Measurements from ENCODE around the gene DCAF12. TPM values are rescaled to one million over a fixed set of nuclear protein-coding genes. Genes with fewer than 3 reads are reported as not detected.

The DCAF12 gene
- total RNA-seq (18.6 TPM), polyA plus RNA-seq (17.9 TPM)
- long read RNA-seq, donor 1, partial matches to known transcripts, result 0 of 2 reads
- long read RNA-seq, donor 1, other reads (novel, unspliced or antisense), result 0 of 2 reads
- long read RNA-seq, donor 2, result 0 reads
- long read RNA-seq, donor 3, transcript DCAF12-201 (9 exons, 3,667 nt), result major isoform, 21 of 21 reads
- long read RNA-seq, donor 3, partial matches to known transcripts, result 0 of 21 reads
- long read RNA-seq, donor 3, other reads (novel, unspliced or antisense), result 0 of 21 reads
- long read RNA-seq, donor 4, partial matches to known transcripts, result 0 of 4 reads
- long read RNA-seq, donor 4, other reads (novel, unspliced or antisense), result 0 of 4 reads
- long read RNA-seq, donor 5, transcript DCAF12-201 (9 exons, 3,667 nt), result major isoform, 19 of 19 reads
- long read RNA-seq, donor 5, partial matches to known transcripts, result 0 of 19 reads
- long read RNA-seq, donor 5, other reads (novel, unspliced or antisense), result 0 of 19 reads
- long read RNA-seq, donor 6, transcript DCAF12-201 (9 exons, 3,667 nt), result major isoform, 8 of 8 reads
- long read RNA-seq, donor 6, partial matches to known transcripts, result 0 of 8 reads
- long read RNA-seq, donor 6, other reads (novel, unspliced or antisense), result 0 of 8 reads
- long read RNA-seq, donor 7, transcript DCAF12-201 (9 exons, 3,667 nt), result major isoform, 12 of 12 reads
- long read RNA-seq, donor 7, partial matches to known transcripts, result 0 of 12 reads
- long read RNA-seq, donor 7, other reads (novel, unspliced or antisense), result 0 of 12 reads
- long read RNA-seq, donor 8, transcript DCAF12-201 (9 exons, 3,667 nt), result major isoform, 5 of 5 reads
- long read RNA-seq, donor 8, partial matches to known transcripts, result 0 of 5 reads
- long read RNA-seq, donor 8, other reads (novel, unspliced or antisense), result 0 of 5 reads
- long read RNA-seq, donor 9, transcript DCAF12-201 (9 exons, 3,667 nt), result major isoform, 8 of 8 reads
- long read RNA-seq, donor 9, partial matches to known transcripts, result 0 of 8 reads
- long read RNA-seq, donor 9, other reads (novel, unspliced or antisense), result 0 of 8 reads
- long read RNA-seq, donor 10, transcript DCAF12-201 (9 exons, 3,667 nt), result major isoform, 12 of 17 reads
- long read RNA-seq, donor 10, partial matches to known transcripts, result 5 of 17 reads
- long read RNA-seq, donor 10, other reads (novel, unspliced or antisense), result 0 of 17 reads

- WGBS, result under 1% methylated on average over 67 of the region's 67 CpGs
- peak within 1 kb of the TSS; percentile 93 to 94 for H3K27ac ChIP-seq (ENCODE audit: low read depth in 1 of 2, low read length in 1 of 2)
- H3K9me3 ChIP-seq (ENCODE audit: control insufficient read depth in 2 of 2, insufficient read depth in 1 of 2, low read length in 1 of 2), result peaks cover 0 to 3% of the 10 kb centered on the region in 2 donors
- DNase-seq (ENCODE audit: low read depth in 6 of 9, low spot score in 9 of 9), result peak; percentile 84 to 96 (median 90)
- H3K36me3 ChIP-seq (ENCODE audit: control insufficient read depth in 2 of 2, insufficient read depth in 2 of 2, low read length in 1 of 2), result peaks cover 11 to 29% of the 10 kb centered on the region in 2 donors
- peak within 1 kb of the TSS; percentile 99 for H3K4me3 ChIP-seq (ENCODE audit: low read length in 2 of 2)
- H3K4me1 ChIP-seq (ENCODE audit: control insufficient read depth in 2 of 2, insufficient read depth in 2 of 2, low read length in 2 of 2), result peaks cover 11 to 20% of the 10 kb centered on the region in 2 donors
- H3K27me3 ChIP-seq (ENCODE audit: control insufficient read depth in 2 of 2, insufficient read depth in 1 of 2, low read length in 1 of 2), result no peaks in the 10 kb centered on the region
Measured at GRCh38 chr9:34126207-34127034, at the start of gene DCAF12. TSS of gene DCAF12 (minus strand) at chr9:34126698. CDS start at chr9:34126431, 267 bp downstream.

- Histone ChIP-seq H3K4me1 (ENCODE audit: control insufficient read depth in 2 of 2, insufficient read depth in 2 of 2, low read length in 2 of 2) (peaks cover 3 to 18% of the 10 kb centered on the region in 2 donors), H3K4me3 (ENCODE audit: low read length in 2 of 2) (no peak overlapping the region), H3K27ac (ENCODE audit: low read depth in 1 of 2, low read length in 1 of 2) (no peak overlapping the region), H3K27me3 (ENCODE audit: control insufficient read depth in 2 of 2, insufficient read depth in 1 of 2, low read length in 1 of 2) (no peaks in the 10 kb centered on the region), H3K36me3 (ENCODE audit: control insufficient read depth in 2 of 2, insufficient read depth in 2 of 2, low read length in 1 of 2) (no peaks in the 10 kb centered on the region), H3K9me3 (ENCODE audit: control insufficient read depth in 2 of 2, insufficient read depth in 1 of 2, low read length in 1 of 2) (no peaks in the 10 kb centered on the region)
- 83% methylated on average over 3 of the region's 3 CpGs for WGBS
- no peak for DNase-seq (ENCODE audit: low read depth in 6 of 9, low spot score in 9 of 9)
Measured at GRCh38 chr9:34176089-34176488, 49.6 kb upstream of the DCAF12 start.

DNA sequence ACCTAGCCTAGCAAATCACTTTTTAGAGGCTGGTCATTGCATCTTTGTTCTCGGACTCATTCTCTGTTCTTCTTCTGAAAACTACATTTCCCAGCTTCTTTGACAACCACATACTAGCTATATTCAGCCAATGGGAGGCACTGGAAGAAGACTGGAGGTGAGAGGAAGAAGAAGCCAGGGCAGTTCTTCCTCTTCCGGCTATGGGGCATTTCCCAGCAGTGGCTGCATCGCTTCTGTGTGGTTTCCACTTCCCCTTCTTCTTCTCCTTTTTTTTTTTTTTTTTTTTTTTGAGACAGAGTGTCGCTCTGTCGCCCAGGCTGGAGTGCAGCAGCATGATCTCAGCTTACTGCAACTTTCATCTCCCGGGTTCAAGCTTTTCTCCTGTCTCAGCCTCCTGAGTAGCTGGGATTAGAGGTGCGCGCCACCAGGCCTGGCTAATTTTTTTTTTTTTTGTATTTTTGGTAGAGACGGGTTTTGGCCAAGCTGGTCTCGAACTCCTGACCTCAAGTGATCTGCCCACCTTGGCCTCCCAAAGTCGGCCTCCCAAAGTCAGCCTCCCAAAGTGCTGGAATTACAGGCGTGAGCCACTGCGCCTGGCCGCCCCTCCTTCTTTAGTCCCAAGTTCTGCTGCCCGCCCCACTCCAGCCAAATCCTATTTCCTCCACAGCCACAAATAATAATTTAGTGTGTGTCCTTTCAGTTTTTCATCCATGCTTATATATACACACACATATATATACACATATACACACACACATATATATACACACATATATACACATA lies 45.4 kb upstream of the DCAF12 start:
- WGBS, result 65% methylated on average over 15 of the region's 15 CpGs
- peak in 6 of 9 donors; percentile 24 to 75 (median 50) for DNase-seq (ENCODE audit: low read depth in 6 of 9, low spot score in 9 of 9)
- no peak overlapping the region for H3K27ac ChIP-seq (ENCODE audit: low read depth in 1 of 2, low read length in 1 of 2)

DNA sequence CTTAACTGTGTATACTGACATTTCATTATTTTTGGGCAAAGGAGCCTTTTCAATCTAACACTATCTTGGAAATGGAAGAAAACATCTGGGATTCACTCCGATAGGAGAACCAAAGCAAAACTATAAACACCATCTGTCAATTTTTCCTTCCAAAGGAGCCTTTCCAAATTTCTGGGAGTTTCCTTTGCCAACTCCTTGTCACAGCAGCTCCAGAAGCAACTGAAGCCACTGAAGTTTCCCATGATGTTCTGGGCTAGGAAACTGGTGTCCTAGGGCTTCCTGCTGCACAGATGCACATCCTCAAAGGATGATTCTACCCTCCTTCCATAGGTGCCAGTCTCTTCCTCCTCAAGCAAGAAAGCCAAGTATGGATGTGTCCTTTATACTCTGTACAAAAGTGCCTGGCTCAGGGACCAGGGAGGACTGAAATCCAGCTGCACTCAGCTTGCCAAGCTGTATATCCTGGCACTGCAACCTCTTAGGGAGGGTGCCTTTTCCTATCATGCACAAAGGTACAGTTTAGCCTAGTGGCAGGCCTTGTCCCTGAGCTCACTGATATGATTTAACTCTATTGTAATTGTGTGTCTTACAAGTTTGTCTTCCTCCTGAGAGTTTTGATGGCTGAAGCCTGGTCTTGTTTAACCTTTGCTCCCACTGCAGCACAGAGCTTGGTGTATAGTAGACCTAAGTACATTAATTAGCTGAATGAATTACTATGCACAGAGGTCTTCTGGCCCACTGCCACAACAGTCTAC lies 43.9 kb upstream of the DCAF12 start:
- Histone ChIP-seq H3K9me3 (ENCODE audit: control insufficient read depth in 2 of 2, insufficient read depth in 1 of 2, low read length in 1 of 2) (no peaks in the 10 kb centered on the region), H3K4me3 (ENCODE audit: low read length in 2 of 2) (no peak overlapping the region), H3K27me3 (ENCODE audit: control insufficient read depth in 2 of 2, insufficient read depth in 1 of 2, low read length in 1 of 2) (no peaks in the 10 kb centered on the region), H3K4me1 (ENCODE audit: control insufficient read depth in 2 of 2, insufficient read depth in 2 of 2, low read length in 2 of 2) (peaks cover 0 to 4% of the 10 kb centered on the region in 2 donors), H3K36me3 (ENCODE audit: control insufficient read depth in 2 of 2, insufficient read depth in 2 of 2, low read length in 1 of 2) (no peaks in the 10 kb centered on the region), H3K27ac (ENCODE audit: low read depth in 1 of 2, low read length in 1 of 2) (no peak overlapping the region)
- WGBS, result 95% methylated on average over 1 of the region's 1 CpG
- DNase-seq (ENCODE audit: low read depth in 6 of 9, low spot score in 9 of 9), result no peak

More for the DNA sequence above, 45.4 kb upstream of the DCAF12 start:
- H3K4me3 ChIP-seq (ENCODE audit: low read length in 2 of 2), result no peak overlapping the region
- H3K4me1 ChIP-seq (ENCODE audit: control insufficient read depth in 2 of 2, insufficient read depth in 2 of 2, low read length in 2 of 2), result peaks cover 0 to 4% of the 10 kb centered on the region in 2 donors
- no peaks in the 10 kb centered on the region for H3K36me3 ChIP-seq (ENCODE audit: control insufficient read depth in 2 of 2, insufficient read depth in 2 of 2, low read length in 1 of 2)
- no peaks in the 10 kb centered on the region for H3K27me3 ChIP-seq (ENCODE audit: control insufficient read depth in 2 of 2, insufficient read depth in 1 of 2, low read length in 1 of 2)
- H3K9me3 ChIP-seq (ENCODE audit: control insufficient read depth in 2 of 2, insufficient read depth in 1 of 2, low read length in 1 of 2), result no peaks in the 10 kb centered on the region

DNA sequence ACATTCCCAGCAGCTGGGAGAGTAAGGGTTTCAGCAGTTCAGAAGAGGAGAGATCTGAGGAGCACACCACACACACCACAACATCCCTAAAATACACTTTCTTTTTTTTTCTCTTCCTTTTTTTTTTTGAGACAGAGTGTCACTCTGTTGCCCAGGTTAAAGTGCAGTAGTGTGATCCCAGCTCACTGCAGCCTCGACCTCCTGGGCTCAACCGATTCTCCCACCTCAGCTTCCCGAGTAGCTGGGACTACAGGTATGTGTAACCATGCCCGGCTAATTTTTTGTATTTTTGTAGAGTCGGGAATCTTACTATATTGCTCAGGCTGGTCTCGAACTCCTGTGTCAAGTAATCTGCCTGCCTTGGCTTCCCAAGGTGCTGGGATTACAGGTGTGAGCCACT lies 42.6 kb upstream of the DCAF12 start:
- Histone ChIP-seq H3K27me3 (ENCODE audit: control insufficient read depth in 2 of 2, insufficient read depth in 1 of 2, low read length in 1 of 2) (no peaks in the 10 kb centered on the region), H3K27ac (ENCODE audit: low read depth in 1 of 2, low read length in 1 of 2) (no peak overlapping the region), H3K4me3 (ENCODE audit: low read length in 2 of 2) (no peak overlapping the region), H3K4me1 (ENCODE audit: control insufficient read depth in 2 of 2, insufficient read depth in 2 of 2, low read length in 2 of 2) (peaks cover 0 to 4% of the 10 kb centered on the region in 2 donors), H3K36me3 (ENCODE audit: control insufficient read depth in 2 of 2, insufficient read depth in 2 of 2, low read length in 1 of 2) (no peaks in the 10 kb centered on the region), H3K9me3 (ENCODE audit: control insufficient read depth in 2 of 2, insufficient read depth in 1 of 2, low read length in 1 of 2) (no peaks in the 10 kb centered on the region)
- DNase-seq (ENCODE audit: low read depth in 6 of 9, low spot score in 9 of 9), result no peak
- WGBS, result 94% methylated on average over 6 of the region's 6 CpGs

DNA sequence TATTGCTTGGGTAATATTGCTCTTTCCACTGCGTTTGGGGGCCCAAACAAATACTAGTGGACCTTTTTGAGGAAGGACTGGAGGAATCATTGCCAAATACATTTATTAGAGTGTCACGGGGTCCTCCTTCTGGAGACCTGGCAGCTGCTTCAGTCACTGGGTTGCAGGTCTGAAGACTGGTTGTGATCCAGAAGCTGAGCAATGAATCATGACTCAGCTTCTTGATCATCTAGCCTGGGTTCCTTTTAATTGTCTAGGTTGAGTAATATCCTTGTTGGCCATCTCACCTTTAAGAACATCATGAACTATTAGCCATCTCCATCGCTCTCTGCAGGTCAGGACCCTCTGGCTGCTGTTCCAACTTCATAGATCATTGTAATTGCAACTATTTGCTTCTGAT lies 36.9 kb upstream of the DCAF12 start:
- no peak for DNase-seq (ENCODE audit: low read depth in 6 of 9, low spot score in 9 of 9)
- H3K36me3 ChIP-seq (ENCODE audit: control insufficient read depth in 2 of 2, insufficient read depth in 2 of 2, low read length in 1 of 2), result no peaks in the 10 kb centered on the region
- H3K4me3 ChIP-seq (ENCODE audit: low read length in 2 of 2), result no peak overlapping the region
- H3K27ac ChIP-seq (ENCODE audit: low read depth in 1 of 2, low read length in 1 of 2), result no peak overlapping the region
- WGBS, result 97% methylated on average over 3 of the region's 3 CpGs
- H3K4me1 ChIP-seq (ENCODE audit: control insufficient read depth in 2 of 2, insufficient read depth in 2 of 2, low read length in 2 of 2), result no peaks in the 10 kb centered on the region
- H3K9me3 ChIP-seq (ENCODE audit: control insufficient read depth in 2 of 2, insufficient read depth in 1 of 2, low read length in 1 of 2), result no peaks in the 10 kb centered on the region
- no peaks in the 10 kb centered on the region for H3K27me3 ChIP-seq (ENCODE audit: control insufficient read depth in 2 of 2, insufficient read depth in 1 of 2, low read length in 1 of 2)

GRCh38 chr9:34158362-34158869 lies 31.9 kb upstream of the DCAF12 start:
- Histone ChIP-seq H3K4me3 (ENCODE audit: low read length in 2 of 2) (no peak overlapping the region), H3K9me3 (ENCODE audit: control insufficient read depth in 2 of 2, insufficient read depth in 1 of 2, low read length in 1 of 2) (no peaks in the 10 kb centered on the region), H3K36me3 (ENCODE audit: control insufficient read depth in 2 of 2, insufficient read depth in 2 of 2, low read length in 1 of 2) (no peaks in the 10 kb centered on the region), H3K4me1 (ENCODE audit: control insufficient read depth in 2 of 2, insufficient read depth in 2 of 2, low read length in 2 of 2) (no peaks in the 10 kb centered on the region), H3K27ac (ENCODE audit: low read depth in 1 of 2, low read length in 1 of 2) (no peak overlapping the region), H3K27me3 (ENCODE audit: control insufficient read depth in 2 of 2, insufficient read depth in 1 of 2, low read length in 1 of 2) (no peaks in the 10 kb centered on the region)
- no peak for DNase-seq (ENCODE audit: low read depth in 6 of 9, low spot score in 9 of 9)
- 97% methylated on average over 6 of the region's 6 CpGs for WGBS
